ENCODE measurements around the gene CORO7.

The CORO7 gene

GRCh38 chr16:4385789-4386450, 30.5 kb downstream of the CORO7 start:
- DNase-seq (ENCODE audit: insufficient read length, low spot score) (no peak), FAIRE-seq (no peak)

- no peak for DNase-seq (ENCODE audit: insufficient read length, low spot score)
- FAIRE-seq: no peak
Measured at GRCh38 chr16:4385066-4385788, 31.2 kb downstream of the CORO7 start.

DNA sequence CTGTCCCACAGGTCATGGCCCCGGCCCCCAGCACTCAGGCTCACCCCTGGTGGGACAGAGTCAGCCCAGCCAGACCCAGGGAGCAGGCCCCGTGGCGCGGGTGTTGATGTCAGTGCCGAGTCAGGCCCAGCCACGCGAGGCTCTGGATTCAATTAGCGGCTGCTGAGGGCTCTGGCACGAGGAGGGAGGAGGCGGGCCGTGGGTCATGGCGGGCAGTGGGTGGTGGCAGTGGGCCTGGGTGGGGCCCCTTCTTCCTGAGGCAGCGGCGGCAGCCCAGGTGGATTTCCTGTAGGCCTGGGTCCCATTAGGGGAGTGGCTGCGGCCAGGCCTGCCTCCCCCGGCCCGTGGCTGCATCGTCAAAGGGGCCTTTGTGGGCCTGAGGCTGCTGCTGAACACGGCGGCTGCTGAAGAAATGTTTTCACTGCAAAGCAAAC, 31.9 kb downstream of the CORO7 start:
- DNase-seq (ENCODE audit: insufficient read length, low spot score): no peak
- FAIRE-seq: no peak

- DNase-seq (ENCODE audit: insufficient read length, low spot score): no peak
- no peak for FAIRE-seq
Measured at GRCh38 chr16:4383591-4384444, 32.6 kb downstream of the CORO7 start.

GRCh38 chr16:4382795-4383357, 33.5 kb downstream of the CORO7 start:
- DNase-seq (ENCODE audit: insufficient read length, low spot score): no peak
- no peak for FAIRE-seq

DNA sequence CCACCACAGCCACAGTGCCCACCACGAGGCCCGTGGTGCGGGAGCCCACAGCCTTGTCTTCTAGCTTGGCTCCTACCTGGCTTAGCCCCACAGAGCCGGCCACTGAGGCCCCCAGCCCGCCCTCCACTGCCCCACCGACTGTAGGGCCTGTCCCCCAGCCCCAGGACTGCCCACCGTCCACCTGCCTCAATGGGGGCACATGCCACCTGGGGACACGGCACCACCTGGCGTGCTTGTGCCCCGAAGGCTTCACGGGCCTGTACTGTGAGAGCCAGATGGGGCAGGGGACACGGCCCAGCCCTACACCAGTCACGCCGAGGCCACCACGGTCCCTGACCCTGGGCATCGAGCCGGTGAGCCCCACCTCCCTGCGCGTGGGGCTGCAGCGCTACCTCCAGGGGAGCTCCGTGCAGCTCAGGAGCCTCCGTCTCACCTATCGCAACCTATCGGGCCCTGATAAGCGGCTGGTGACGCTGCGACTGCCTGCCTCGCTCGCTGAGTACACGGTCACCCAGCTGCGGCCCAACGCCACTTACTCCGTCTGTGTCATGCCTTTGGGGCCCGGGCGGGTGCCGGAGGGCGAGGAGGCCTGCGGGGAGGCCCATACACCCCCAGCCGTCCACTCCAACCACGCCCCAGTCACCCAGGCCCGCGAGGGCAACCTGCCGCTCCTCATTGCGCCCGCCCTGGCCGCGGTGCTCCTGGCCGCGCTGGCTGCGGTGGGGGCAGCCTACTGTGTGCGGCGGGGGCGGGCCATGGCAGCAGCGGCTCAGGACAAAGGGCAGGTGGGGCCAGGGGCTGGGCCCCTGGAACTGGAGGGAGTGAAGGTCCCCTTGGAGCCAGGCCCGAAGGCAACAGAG, 34.2 kb downstream of the CORO7 start:
- FAIRE-seq: no peak
- no peak for DNase-seq (ENCODE audit: insufficient read length, low spot score)

DNA sequence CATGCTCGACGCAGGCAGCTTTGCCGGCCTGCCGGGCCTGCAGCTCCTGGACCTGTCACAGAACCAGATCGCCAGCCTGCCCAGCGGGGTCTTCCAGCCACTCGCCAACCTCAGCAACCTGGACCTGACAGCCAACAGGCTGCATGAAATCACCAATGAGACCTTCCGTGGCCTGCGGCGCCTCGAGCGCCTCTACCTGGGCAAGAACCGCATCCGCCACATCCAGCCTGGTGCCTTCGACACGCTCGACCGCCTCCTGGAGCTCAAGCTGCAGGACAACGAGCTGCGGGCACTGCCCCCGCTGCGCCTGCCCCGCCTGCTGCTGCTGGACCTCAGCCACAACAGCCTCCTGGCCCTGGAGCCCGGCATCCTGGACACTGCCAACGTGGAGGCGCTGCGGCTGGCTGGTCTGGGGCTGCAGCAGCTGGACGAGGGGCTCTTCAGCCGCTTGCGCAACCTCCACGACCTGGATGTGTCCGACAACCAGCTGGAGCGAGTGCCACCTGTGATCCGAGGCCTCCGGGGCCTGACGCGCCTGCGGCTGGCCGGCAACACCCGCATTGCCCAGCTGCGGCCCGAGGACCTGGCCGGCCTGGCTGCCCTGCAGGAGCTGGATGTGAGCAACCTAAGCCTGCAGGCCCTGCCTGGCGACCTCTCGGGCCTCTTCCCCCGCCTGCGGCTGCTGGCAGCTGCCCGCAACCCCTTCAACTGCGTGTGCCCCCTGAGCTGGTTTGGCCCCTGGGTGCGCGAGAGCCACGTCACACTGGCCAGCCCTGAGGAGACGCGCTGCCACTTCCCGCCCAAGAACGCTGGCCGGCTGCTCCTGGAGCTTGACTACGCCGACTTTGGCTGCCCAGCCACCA, 35.1 kb downstream of the CORO7 start:
- FAIRE-seq: no peak
- no peak for DNase-seq (ENCODE audit: insufficient read length, low spot score)

- DNase-seq (ENCODE audit: insufficient read length, low spot score) (no peak), FAIRE-seq (no peak)
Measured at GRCh38 chr16:4380119-4381063, 36.0 kb downstream of the CORO7 start.

DNA sequence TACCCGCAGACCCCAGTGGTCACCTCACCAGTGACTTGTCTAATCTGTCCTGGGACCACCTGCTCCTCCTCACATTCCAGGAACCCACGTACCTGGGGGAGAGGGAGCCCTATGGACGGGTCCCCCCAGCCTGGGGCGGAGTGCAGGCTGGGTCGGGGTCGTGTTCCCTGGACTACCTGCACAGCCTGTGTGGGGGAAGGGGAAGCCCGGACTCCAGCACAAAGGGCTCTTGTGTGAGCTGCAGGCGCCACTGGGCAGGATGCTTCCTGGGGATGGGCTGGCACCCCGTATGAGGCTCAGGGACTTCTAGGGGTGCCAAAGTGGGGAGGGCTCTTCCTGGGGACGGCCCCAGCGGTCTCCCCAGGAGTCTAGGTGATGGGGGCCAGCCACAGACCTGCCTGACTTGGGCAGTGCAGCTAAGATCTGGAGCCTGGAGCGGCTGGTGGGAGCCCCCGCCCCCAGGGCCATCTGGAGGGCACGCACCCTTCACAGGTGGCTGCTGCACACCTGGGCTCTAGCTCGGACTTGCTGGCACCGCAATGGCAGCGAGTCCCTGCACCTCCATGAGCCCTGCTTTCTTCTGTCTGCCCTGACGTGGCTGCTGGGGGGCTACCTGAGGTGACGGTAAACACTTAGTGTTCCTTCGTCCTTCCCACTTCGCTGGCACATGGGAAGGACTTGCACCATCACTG, 37.3 kb downstream of the CORO7 start:
- FAIRE-seq (no peak), DNase-seq (ENCODE audit: insufficient read length, low spot score) (no peak)

DNA sequence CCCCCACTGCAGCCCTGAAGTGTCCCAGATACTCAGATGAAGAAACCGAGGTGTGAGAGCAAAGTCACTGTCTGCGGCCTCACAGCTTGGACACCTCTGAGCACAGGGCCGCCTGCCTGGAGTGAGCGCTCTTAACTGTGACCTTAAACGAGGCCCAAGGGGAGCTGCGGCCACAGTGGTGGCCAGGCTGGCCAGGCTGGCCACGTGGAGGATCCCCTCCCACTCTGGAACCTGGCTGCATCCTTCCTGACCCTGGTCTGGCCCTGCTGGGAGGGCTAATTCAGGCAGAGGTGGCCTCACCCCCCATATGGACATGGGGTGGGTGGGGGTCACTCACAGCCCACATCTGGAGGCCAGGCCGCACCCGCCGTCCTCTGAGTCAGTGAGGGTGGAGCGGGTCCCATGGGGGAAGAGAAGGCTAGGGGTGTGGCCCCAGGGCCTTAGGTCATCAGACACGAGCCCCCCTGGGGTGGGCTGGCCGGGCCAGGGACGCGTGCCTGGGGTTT, 38.2 kb downstream of the CORO7 start:
- DNase-seq (ENCODE audit: insufficient read length, low spot score) (no peak), FAIRE-seq (no peak)

- FAIRE-seq (no peak), DNase-seq (ENCODE audit: insufficient read length, low spot score) (no peak)
Measured at GRCh38 chr16:4377573-4378154, 38.7 kb downstream of the CORO7 start.

DNA sequence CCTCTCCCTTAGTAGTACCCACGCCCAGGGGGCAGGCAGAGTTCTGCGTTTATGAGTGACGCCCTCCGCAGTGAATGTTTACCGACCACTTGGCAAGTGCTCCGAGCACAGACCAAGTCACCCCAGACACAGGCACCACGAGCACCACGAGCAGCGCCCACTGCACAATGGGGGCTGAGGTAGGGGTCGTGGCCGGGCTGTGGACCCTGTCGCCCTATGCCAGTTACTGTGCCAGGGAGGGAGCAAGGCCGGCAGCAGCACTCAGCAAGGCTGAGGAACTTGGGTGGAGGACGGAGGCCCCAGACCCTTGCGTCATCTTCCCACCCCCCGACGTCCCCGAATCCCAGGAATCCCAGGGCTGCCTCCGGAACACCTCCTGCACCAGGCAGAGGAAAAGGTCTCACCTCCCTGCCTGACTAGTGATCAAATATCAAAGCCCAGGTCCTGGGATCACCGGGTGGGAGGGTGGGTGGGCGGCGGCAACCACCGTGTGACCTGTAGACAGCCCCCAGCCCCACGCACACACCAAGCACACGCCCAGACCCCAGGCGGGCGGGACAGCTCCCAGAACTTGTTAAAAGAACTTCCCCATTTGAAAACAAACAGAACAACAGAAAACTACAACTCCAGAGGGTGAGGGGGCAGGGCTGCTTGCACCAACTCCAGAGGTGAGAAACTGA, 39.4 kb downstream of the CORO7 start:
- no peak for DNase-seq (ENCODE audit: insufficient read length, low spot score)
- no peak for FAIRE-seq

DNA sequence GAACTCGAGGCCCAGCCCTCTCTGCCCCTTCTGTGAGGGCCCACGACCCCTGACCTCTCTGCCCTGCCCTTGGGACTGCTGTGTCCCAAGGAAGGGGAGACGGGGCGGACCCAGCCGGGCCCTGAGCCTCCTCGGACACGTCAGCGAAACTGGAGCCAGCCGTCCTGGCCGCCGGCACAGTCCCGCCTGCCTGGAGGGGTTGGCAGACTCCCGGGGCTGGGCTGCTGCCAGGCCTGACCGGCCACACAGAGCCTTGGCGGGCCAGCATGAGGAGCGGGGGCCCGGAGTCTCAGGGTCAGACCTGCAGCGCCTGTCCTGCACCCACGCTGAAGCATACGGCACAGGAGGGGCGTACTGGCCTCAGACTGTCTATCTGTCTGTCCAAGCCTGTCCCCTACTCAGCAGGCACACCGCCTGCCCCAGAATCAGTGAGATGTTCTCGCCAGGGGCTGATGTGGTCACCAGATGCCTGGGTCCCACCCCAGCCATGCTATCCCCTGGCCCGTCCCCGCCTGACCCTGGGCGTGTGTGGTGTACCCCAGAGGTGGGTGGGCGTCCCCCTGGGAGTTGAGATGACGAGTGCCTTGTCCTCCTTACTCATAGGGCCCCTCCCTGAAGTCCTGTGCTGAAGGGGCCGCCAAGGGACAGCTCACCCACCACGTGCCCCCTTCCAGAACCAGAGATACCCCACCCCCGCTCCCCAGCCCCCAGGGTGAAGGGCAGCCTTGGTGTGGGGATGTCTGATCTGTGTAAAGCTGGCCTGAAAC, 40.1 kb downstream of the CORO7 start:
- FAIRE-seq (no peak), DNase-seq (ENCODE audit: insufficient read length, low spot score) (no peak)

DNA sequence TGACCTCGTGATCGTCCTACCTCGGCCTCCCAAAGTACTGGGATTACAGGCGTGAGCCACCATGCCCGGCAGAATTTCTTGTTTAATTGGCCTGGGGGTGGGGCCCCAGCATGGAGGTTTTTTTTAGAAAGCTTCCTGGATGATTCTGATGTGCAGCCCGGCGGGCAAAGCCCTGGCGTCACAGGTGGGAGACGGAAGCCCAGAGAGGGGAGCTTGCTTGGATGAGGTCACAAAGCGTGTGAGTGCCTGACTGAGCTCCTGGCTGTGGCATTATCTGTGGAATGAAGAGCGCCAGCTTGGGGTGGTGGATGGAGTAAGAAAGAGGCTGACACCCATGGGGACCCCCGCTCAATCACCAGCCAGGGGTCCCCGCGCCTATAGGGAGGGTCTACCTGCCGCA, 40.7 kb downstream of the CORO7 start:
- DNase-seq (ENCODE audit: insufficient read length, low spot score) (no peak), FAIRE-seq (no peak)

- DNase-seq (ENCODE audit: insufficient read length, low spot score): peak; percentile 74
Measured at GRCh38 chr16:4373909-4374742, 42.3 kb downstream of the CORO7 start.

More at GRCh38 chr16:4373909-4374742, 42.3 kb downstream of the CORO7 start:
- peak; percentile 87 for FAIRE-seq

Data from HTR-8/SVneo (cell line).